CD14-positive monocyte (primary cell): Measurements from ENCODE around the gene MLX. TPM values are rescaled to one million over a fixed set of nuclear protein-coding genes. Genes with fewer than 3 reads are reported as not detected.

Experiments
- DNase-seq, 3 donors: peaks; one replicate each; pipeline ENCODE4 v3.0.0-alpha.2; 2011 to 2022
- H2AFZ ChIP-seq: 2 replicates; pipeline ENCODE4 v1.6.0; 2012; ENCODE audit warnings: mild to moderate bottlenecking, low read depth, low read length, inconsistent platforms; ENCODE audit not compliant: insufficient read depth, poor library complexity, severe bottlenecking
- H3K27ac ChIP-seq, 2 donors: 1 replicate in 1 of 2; 2 replicates in 1 of 2; pipeline ENCODE4 v1.5.1; 2012 to 2013; ENCODE audit warnings: low read length in 2 of 2, control low read depth in 1 of 2, inconsistent platforms in 1 of 2, low read depth in 1 of 2, mild to moderate bottlenecking in 1 of 2
- H3K27me3 ChIP-seq, 2 donors: one replicate each; pipeline versions ENCODE4 v1.6.0 to v1.6.1; 2011 to 2013; ENCODE audit warnings: low read length in 2 of 2; ENCODE audit not compliant: control insufficient read depth in 2 of 2, insufficient read depth in 2 of 2
- H3K36me3 ChIP-seq, 2 donors: replicated peaks in 1 of 2; 1 replicate in 1 of 2; 2 replicates in 1 of 2; pipeline versions ENCODE4 v1.5.1 to v1.6.1; 2012 to 2013; ENCODE audit warnings: low read length in 2 of 2, control low read depth in 1 of 2, inconsistent platforms in 1 of 2, mild to moderate bottlenecking in 1 of 2; ENCODE audit not compliant: insufficient read depth in 2 of 2, control insufficient read depth in 1 of 2
- H3K4me1 ChIP-seq, 2 donors: 1 replicate in 1 of 2; 2 replicates in 1 of 2; pipeline versions ENCODE4 v1.5.1 to v1.6.1; 2012 to 2013; ENCODE audit warnings: low read length in 2 of 2, control low read depth in 1 of 2, inconsistent platforms in 1 of 2, mild to moderate bottlenecking in 1 of 2, moderate library complexity in 1 of 2; ENCODE audit not compliant: insufficient read depth in 2 of 2, control insufficient read depth in 1 of 2
- H3K4me2 ChIP-seq: replicated peaks from 2 replicates; pipeline ENCODE3; 2012; ENCODE audit warnings: low read length, moderate library complexity, mild to moderate bottlenecking; ENCODE audit not compliant: poor library complexity, severe bottlenecking; ENCODE audit errors: extremely low read depth
- H3K4me3 ChIP-seq, 3 experiments: fragments of 200-600 bp in 1 of 3; sonication (generic) in 1 of 3; replicated peaks in 1 of 3; 1 replicate in 2 of 3; 2 replicates in 1 of 3; pipeline ENCODE4 v1.5.1; 2011 to 2013; ENCODE audit warnings: low read length in 3 of 3, mild to moderate bottlenecking in 3 of 3, control low read depth in 2 of 3, low read depth in 2 of 3, inconsistent platforms in 1 of 3, moderate library complexity in 1 of 3
- H3K79me2 ChIP-seq: 2 replicates; pipeline ENCODE4 v1.6.0; 2012; ENCODE audit warnings: mild to moderate bottlenecking, control low read depth, inconsistent platforms, low read length, moderate library complexity; ENCODE audit not compliant: insufficient read depth
- H3K9ac ChIP-seq: 2 replicates; pipeline ENCODE4 v1.6.0; 2017; ENCODE audit warnings: low read length, mild to moderate bottlenecking; ENCODE audit not compliant: insufficient read depth, poor library complexity, severe bottlenecking
- H3K9me3 ChIP-seq, 2 donors: replicated peaks in 1 of 2; 1 replicate in 1 of 2; 2 replicates in 1 of 2; pipeline versions ENCODE4 v1.5.1 to v1.6.1; 2012 to 2013; ENCODE audit warnings: low read length in 2 of 2, control low read depth in 1 of 2; ENCODE audit not compliant: control insufficient read depth in 1 of 2, insufficient read depth in 1 of 2
- H4K20me1 ChIP-seq: 2 replicates; pipeline ENCODE4 v1.6.0; 2012; ENCODE audit warnings: mild to moderate bottlenecking, low read length, control low read depth, moderate library complexity; ENCODE audit not compliant: insufficient read depth
- H3K27ac Mint-ChIP-seq, 7 donors: one replicate each; pipeline ENCODE4 v1.8.0; 2020; ENCODE audit warnings: mild to moderate bottlenecking in 7 of 7, mixed read lengths in 7 of 7, moderate library complexity in 6 of 7, inconsistent platforms in 2 of 7
- H3K27me3 Mint-ChIP-seq, 3 donors: one replicate each; pipeline ENCODE4 v1.8.0; 2021 to 2022; ENCODE audit warnings: low read depth in 3 of 3, mild to moderate bottlenecking in 3 of 3, mixed read lengths in 3 of 3, moderate library complexity in 3 of 3, inconsistent platforms in 1 of 3
- H3K36me3 Mint-ChIP-seq, 2 donors: one replicate each; pipeline ENCODE4 v1.8.0; 2020; ENCODE audit warnings: mixed read lengths in 2 of 2, inconsistent platforms in 1 of 2, mild to moderate bottlenecking in 1 of 2
- H3K4me1 Mint-ChIP-seq: one replicate; pipeline ENCODE4 v1.8.0; 2020; ENCODE audit warnings: mild to moderate bottlenecking, mixed read lengths
- H3K4me3 Mint-ChIP-seq, 2 donors: one replicate each; pipeline ENCODE4 v1.8.0; 2020; ENCODE audit warnings: mild to moderate bottlenecking in 2 of 2, mixed read lengths in 2 of 2, moderate library complexity in 1 of 2
- H3K9me3 Mint-ChIP-seq, 7 donors: one replicate each; pipeline ENCODE4 v1.8.0; 2020 to 2022; ENCODE audit warnings: mixed read lengths in 7 of 7, mild to moderate bottlenecking in 6 of 7, moderate library complexity in 6 of 7, inconsistent platforms in 2 of 7
- WGBS: methylation state at CpG from one replicate; pipeline ENCODE4 v1.1.5; 2013; ENCODE audit warnings: missing lambda C conversion rate; ENCODE audit not compliant: insufficient coverage; 5-methylcytosine and 5-hydroxymethylcytosine counted together
- intact Hi-C, 2 donors: fragments of 100-400 bp; cut with micrococcal nuclease; formaldehyde crosslinking; loops; one replicate each; pipeline versions ENCODE4 v1.15.0 to v1.15.1; 2023
- polyA plus RNA-seq, 3 donors: library from polyadenylated mRNA; depleted of rRNA in 1 of 3; unstranded in 2 of 3; stranded (reverse) in 1 of 3; fragments of 300-500 nt in 2 of 3; fragments of >200 nt in 1 of 3; fragmentation: Illumina TruSeq in 2 of 3; gene quantifications; 1 replicate in 2 of 3; 2 replicates in 1 of 3; pipeline ENCODE4 v1.2.3, GENCODE V29; 2012 to 2021
- TF ChIP-seq, protein P1 (sequence below): fragments of 200-600 bp; IDR thresholded peaks from one replicate; pipeline ENCODE4 v1.8.0; 2022; ENCODE audit warnings: antibody characterized with exemption, mild to moderate bottlenecking

Gene MLX
- polyA plus RNA-seq, 3 donors, result 61.4 to 106 (median 63.5) TPM

DNA sequence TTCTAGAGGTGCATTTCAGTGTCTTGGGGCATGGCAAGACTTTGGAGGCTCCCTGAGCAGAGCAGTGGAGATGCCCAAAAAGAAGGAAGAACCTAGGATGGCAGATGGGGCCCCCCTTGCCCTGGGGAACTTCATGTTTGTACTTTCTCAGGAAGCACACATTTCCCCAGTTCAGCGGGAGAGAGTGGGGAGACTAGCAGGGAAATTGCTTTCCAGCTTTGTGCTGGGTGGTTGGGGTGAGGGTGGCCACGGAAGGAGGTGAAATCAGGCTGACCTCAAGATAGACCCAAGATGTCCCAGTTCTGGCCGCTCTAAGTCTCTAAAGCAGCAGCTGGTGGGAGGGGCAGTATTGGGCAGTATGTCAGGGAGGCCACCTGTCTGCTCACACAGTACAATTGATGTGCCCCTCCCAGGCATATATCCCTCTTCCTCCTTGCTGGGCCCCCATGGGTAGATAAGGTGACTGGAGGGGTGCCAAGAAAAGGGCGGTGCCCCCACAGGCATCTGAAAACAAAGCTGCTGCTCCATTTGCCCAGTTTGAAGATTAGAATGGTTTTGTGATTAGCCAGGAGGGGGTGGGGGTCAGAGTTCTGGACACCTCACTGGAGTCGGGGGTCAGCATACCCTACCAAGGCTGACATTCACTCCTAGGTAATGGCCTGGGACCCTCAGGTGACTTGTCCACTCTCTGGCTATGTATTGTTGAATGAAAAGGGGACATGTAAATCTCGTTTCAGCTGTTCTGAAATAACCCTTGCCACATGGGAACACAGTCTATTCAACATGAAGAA lies 48.0 kb upstream of the MLX start:
- Mint-ChIP-seq H3K4me3 (peak overlapping the region; percentile 50 to 81), H3K9me3 (no peaks in the 10 kb centered on the region), H3K4me1 (peaks cover 41% of the 10 kb centered on the region), H3K36me3 (peaks cover 60 to 88% of the 10 kb centered on the region in 2 donors), H3K27me3 (peaks cover 1 to 5% (median 3%) of the 10 kb centered on the region in 3 donors), H3K27ac (peak overlapping the region; percentile 85 to 93 (median 91))
- Histone ChIP-seq H4K20me1 (peaks cover 65% of the 10 kb centered on the region), H3K4me1 (peaks cover 36 to 38% of the 10 kb centered on the region in 2 donors), H2AFZ (no peak overlapping the region), H3K36me3 (peaks cover 43 to 60% of the 10 kb centered on the region in 2 donors), H3K4me2 (peak overlapping the region; percentile 45), H3K4me3 (peak overlapping the region in 1 of 3 experiments; percentile 31), H3K9ac (no peak overlapping the region), H3K27ac (peak overlapping the region; percentile 57 to 68), H3K79me2 (no peaks in the 10 kb centered on the region), H3K27me3 (no peaks in the 10 kb centered on the region), H3K9me3 (no peaks in the 10 kb centered on the region)
- 0% methylated on average over 2 of the region's 6 CpGs for WGBS
- TF ChIP-seq, protein P1, sequence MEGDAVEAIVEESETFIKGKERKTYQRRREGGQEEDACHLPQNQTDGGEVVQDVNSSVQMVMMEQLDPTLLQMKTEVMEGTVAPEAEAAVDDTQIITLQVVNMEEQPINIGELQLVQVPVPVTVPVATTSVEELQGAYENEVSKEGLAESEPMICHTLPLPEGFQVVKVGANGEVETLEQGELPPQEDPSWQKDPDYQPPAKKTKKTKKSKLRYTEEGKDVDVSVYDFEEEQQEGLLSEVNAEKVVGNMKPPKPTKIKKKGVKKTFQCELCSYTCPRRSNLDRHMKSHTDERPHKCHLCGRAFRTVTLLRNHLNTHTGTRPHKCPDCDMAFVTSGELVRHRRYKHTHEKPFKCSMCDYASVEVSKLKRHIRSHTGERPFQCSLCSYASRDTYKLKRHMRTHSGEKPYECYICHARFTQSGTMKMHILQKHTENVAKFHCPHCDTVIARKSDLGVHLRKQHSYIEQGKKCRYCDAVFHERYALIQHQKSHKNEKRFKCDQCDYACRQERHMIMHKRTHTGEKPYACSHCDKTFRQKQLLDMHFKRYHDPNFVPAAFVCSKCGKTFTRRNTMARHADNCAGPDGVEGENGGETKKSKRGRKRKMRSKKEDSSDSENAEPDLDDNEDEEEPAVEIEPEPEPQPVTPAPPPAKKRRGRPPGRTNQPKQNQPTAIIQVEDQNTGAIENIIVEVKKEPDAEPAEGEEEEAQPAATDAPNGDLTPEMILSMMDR, result no peak
- intact Hi-C loops, result loop anchor here (5.0 to 10.0 kb wide), 4 partner anchors 62 to 197 kb away; partner anchors contain the start of genes ATP6V0A1 (in 1 of the 2) and CAVIN1 (in 1 of the 2)
- no peak for DNase-seq

- H3K79me2 ChIP-seq, result no peaks in the 10 kb centered on the region
- DNase-seq, result no peak
- peaks cover 41% of the 10 kb centered on the region for H3K4me1 Mint-ChIP-seq
- no peak overlapping the region for H2AFZ ChIP-seq
- H3K27ac ChIP-seq, result no peak overlapping the region
- intact Hi-C loops, result loop anchor here (5.0 to 10.0 kb wide), 4 partner anchors 63 to 198 kb away; partner anchors contain the start of genes ATP6V0A1 (in 1 of the 2) and CAVIN1 (in 1 of the 2)
- no peak overlapping the region for H3K4me2 ChIP-seq
- H3K9ac ChIP-seq, result no peak overlapping the region
- H3K4me3 ChIP-seq, result no peak overlapping the region
- no peak overlapping the region for H3K4me3 Mint-ChIP-seq
- H3K27me3 Mint-ChIP-seq, result peaks cover 1 to 6% (median 3%) of the 10 kb centered on the region in 3 donors
- H3K9me3 Mint-ChIP-seq, result no peaks in the 10 kb centered on the region
- peaks cover 51 to 79% of the 10 kb centered on the region in 2 donors for H3K36me3 Mint-ChIP-seq
- peaks cover 36 to 38% of the 10 kb centered on the region in 2 donors for H3K4me1 ChIP-seq
- H3K9me3 ChIP-seq, result no peaks in the 10 kb centered on the region
- TF ChIP-seq, protein P1, result no peak
- peaks cover 61% of the 10 kb centered on the region for H4K20me1 ChIP-seq
- no peaks in the 10 kb centered on the region for H3K27me3 ChIP-seq
- 57% methylated on average over 7 of the region's 12 CpGs for WGBS
- H3K36me3 ChIP-seq, result peaks cover 34 to 52% of the 10 kb centered on the region in 2 donors
- peak overlapping the region in 5 of 7 donors; percentile 20 to 93 (median 35) for H3K27ac Mint-ChIP-seq
These were observed 47.1 kb upstream of the MLX start for GRCh38 chr17:42519546-42520491.
